HCEC 1CT (cell line): ENCODE measurements around the gene SLC25A28.

Source experiments
- DNase-seq: peaks from one replicate; pipeline ENCODE4 v3.0.0-alpha.2; 2017

Gene SLC25A28

DNA sequence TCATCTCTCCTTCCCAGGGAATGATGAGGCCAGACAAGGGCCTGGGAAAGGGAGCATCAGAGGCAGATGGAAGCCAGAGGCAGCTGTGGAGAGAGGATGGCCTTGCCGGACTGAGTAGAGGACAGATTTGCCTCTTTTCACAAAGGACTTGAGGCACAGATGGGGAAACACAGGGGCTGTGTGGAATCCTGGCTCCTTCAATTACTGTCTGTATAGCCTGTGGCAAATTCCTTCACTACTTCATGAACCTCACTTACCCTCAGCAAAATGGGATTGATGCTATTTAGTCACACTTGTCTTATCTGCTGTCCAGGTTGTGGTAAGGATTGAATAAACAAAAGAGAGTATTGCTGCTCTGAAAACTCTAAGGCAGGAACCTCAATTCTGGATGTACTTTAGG lies 40.3 kb downstream of the SLC25A28 start:
- no peak for DNase-seq

GRCh38 chr10:99573790-99574189 lies 46.4 kb downstream of the SLC25A28 start:
- no peak for DNase-seq

DNA sequence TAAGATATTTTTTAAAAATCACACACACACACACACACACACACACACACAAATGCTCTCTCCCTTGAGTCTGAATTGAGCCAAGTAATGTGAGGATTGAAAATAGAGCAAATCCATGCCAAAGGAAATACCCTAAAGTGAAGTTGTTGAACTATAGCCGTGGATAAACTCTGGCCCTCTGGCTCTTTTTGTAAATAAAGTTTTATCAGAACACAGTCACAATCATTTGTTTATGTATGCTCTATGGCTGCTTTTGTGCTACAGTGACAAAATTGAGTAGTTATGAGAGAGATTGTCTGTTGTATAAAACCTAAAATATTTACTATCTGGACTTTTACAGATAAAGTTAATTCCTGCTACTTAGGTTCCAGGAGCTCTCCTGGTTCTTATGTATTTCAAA lies 48.4 kb downstream of the SLC25A28 start:
- no peak for DNase-seq

DNA sequence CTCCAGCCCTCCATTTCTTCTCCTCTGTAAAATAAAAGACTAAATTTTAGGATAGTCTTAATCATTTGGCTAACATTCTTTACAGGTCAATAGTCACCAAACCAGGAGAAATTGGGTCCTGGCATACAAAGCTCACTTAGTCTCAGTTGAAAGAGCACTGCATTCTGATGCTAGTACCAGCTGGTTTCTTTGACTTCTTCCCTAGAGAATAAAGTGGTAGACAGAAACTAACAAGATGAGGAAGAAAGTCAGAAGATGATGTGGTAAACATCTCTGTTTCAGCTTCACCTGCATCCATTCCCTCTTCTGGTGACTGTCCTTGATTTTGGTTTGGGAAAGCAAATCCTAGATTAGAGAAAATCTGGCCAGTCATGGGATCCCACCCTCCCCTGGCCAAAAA lies 50.3 kb downstream of the SLC25A28 start:
- no peak for DNase-seq

GRCh38 chr10:99569253-99569939 lies 50.8 kb downstream of the SLC25A28 start:
- DNase-seq, result no peak

DNA sequence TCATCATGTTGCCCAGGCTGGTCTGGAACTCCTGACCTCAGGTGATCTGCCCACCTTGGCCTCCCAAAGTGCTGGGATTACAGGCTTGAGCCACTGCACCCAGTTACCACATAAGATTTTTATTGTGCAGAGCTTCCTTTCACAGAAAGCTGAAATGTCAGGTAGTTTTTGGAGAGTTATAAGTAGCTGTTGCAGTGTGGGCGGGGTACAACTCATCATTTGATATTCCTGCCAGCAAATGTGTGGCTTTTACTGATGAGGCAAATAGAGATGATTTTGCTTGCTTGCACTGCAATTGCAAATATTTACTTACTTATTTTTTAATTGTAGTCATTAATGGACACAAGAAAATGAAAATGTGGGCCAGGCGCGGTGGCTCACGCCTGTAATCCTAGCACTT lies 55.1 kb downstream of the SLC25A28 start:
- DNase-seq, result no peak

DNA sequence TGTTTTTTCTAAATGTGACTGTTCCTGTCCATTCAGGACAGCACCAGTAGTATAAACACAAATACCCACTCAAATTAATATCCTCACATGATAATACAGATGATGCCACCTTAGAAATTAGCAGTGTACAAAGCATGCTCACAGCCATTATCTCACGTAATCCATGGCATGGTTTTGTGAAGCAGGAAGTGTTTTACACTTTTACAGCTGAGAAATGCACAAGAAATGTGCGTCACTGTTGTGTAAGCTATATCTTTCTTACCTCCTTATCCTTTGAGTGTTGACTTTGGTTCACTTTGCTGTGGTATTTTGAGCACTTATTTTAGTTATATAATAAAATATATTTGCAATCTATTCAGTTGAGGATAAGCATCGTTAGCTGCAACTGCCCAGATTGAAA lies 55.9 kb downstream of the SLC25A28 start:
- no peak for DNase-seq

DNA sequence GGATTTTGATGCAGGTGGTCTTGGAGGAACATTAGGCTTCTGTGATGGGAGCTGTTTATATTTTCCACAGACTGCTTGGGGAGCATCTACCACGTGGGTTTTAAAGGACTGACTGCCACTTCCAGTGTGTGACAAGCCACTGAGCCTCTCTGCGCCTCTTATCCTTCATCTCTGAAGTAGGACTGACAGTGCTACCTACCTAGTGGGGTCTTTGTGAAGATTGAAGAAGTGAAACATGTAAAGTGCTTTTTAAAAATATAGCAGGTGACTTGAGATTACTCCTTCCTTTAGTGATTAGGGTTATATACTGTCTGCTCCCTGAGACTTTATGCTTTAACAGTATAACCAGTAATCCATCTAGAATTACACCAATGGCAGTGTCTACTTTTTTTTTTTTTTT lies 57.6 kb downstream of the SLC25A28 start:
- DNase-seq, result no peak
